GM21423 (cell line): ENCODE measurements around the gene OR10A5.
A peak's percentile ranks its signal among the peaks of the same experiment; 100 is the strongest.
"Not testable (repeated sequence)": the region's sequence is repeated elsewhere in the genome, so short reads cannot be mapped to it uniquely, and the experiment has no call there.

Source experiments
- ATAC-seq: cut with Tn5 transposase; IDR thresholded peaks from one replicate; pipeline ENCODE4 v1.9.1; 2021; ENCODE audit warnings: mild to moderate bottlenecking, moderate library complexity; ENCODE audit not compliant: unreplicated experiment

Gene OR10A5

GRCh38 chr11:6845383-6845782 is at the start of gene OR10A5:
Gene OR10A5, plus strand, starts transcription at chr11:6845683. Its CDS starts 0 bp downstream, at chr11:6845683.
- no peak for ATAC-seq

GRCh38 chr11:6799402-6799801 is 46.1 kb upstream of the OR10A5 start, which contains the start of gene OR6A2:
Gene OR6A2, minus strand, starts transcription at chr11:6799689. Its CDS starts 3,981 bp downstream, at chr11:6795708.
- no peak for ATAC-seq

- ATAC-seq = not testable (repeated sequence)
Observed at GRCh38 chr11:6801075-6801474, 44.4 kb upstream of the OR10A5 start.

- peak; percentile 86 for ATAC-seq
Observed at GRCh38 chr11:6812390-6813005, 33.0 kb upstream of the OR10A5 start.

- no peak for ATAC-seq
Observed at GRCh38 chr11:6813656-6814055, 31.8 kb upstream of the OR10A5 start.

DNA sequence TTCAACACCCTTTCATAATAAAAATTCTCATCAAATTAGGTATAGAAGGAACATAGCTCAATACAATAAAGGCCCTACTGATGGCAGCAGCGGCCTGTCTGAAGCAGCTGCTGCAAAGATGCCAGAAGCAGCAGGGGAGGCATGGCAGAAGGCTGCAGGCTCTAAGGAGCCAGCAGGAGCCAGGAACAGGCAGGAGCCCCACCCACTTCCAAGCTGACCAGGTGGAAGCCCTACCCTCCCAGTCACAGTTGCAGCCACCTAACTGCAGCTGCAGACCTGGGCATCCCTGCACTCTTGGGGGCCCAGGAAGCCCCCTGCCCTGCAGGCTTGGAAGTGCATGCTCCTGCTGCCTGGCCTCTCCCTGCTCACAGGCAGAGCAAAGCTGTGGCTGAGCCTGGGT is 27.8 kb upstream of the OR10A5 start:
- ATAC-seq = no peak

- ATAC-seq = no peak
Observed at GRCh38 chr11:6818967-6819366, 26.5 kb upstream of the OR10A5 start.

- no peak for ATAC-seq
Observed at GRCh38 chr11:6824136-6824823, 21.2 kb upstream of the OR10A5 start.

DNA sequence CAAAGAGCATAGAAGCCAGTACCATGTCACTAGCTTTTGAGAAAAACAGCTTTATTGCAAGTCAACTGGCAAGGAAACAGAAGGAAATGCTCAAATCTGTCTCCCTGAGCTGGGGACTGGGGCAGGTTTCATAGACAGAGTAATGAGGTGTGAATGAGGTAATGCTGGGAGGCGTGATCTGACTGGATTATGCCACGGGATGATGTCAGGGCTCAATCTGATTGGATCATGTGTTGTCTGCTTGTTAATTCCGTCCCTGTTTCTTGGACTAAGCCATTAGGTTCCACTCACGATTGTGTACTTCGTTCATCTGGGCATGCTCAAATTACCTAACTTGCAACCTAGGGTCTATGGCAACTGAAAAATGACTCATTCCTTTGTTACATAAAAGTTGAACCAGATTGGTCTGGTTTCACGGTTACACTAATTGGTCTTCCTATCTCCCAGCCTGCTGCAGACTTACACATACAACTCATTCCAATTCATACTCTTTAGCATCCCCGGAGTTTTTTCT is 20.2 kb upstream of the OR10A5 start:
- no peak for ATAC-seq

DNA sequence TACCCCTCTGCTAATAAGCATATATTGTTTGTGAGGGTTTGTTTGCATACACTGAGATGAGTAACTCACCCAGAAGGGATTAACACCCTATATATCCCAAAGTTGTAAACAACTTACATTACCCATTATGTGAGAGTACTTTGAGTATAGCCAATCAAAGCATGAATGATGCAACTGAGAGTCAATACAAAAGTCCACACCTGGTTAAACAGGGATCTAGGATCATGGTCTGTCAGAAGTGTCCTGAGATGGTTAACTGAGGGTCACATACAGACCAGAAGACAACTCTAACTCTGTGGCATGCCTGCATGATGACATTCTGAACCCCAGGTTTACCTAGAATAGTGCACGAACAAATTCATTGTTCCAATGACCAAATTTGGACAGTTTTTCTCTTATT is 17.4 kb upstream of the OR10A5 start:
- ATAC-seq = no peak

GRCh38 chr11:6833356-6833755 is 12.1 kb upstream of the OR10A5 start:
- ATAC-seq = no peak

GRCh38 chr11:6834021-6834420 is 11.5 kb upstream of the OR10A5 start:
- no peak for ATAC-seq

- ATAC-seq = no peak
Observed at GRCh38 chr11:6841694-6842093, 3.8 kb upstream of the OR10A5 start.

GRCh38 chr11:6843670-6844069 is 1.8 kb upstream of the OR10A5 start:
- no peak for ATAC-seq

- ATAC-seq = no peak
Observed at GRCh38 chr11:6844356-6844755, 1.1 kb upstream of the OR10A5 start.

- ATAC-seq = no peak
Observed at GRCh38 chr11:6850526-6850925, 5.0 kb downstream of the OR10A5 start.

DNA sequence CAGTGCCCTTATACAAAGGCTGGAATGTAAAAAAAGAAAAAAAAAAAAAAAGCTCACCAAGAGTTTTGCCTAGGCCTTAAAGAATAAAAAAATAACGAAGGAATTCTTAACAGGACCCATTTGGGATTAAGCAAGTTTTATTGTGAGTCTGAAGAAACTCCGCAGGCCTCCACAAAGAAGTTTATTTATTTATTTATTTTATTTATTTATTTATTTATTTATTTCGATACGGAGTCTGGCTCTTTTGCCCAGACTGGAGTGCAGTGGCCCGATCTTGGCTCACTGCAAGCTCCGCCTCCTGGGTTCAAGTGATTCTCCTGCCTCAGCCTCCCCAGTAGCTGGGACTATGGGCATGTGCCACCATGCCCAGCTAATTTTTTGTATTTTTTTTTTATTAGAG is 9.3 kb downstream of the OR10A5 start:
- ATAC-seq = not testable (repeated sequence)

DNA sequence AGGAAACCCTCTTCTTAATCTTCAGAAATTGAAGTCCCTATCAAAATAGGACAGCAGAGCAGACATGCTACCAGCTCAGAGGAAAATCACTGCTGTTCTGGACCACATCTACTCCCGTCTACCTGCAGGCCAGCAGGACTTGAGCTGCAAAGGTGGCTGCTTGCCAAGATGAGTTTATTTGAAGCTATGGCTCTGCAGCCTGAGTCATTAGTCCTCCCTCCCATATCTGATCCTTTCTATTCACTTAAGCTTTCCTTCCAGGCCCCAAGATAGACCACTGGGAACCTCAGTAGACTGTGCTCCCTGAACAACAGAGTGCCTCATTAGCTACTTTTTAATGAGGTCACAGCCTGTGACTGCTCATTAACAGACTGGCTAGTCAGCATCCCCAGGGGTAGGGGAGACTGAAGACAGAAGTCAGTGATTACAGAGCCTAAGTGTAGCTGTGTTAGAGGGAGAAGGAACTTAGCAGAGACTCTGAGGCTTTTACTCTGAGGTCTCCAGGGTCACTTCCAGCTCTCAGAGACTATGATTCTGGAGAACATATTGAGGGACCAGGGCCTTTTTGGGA is 10.6 kb downstream of the OR10A5 start:
- ATAC-seq = no peak

- no peak for ATAC-seq
Observed at GRCh38 chr11:6856871-6857270, 11.4 kb downstream of the OR10A5 start.

GRCh38 chr11:6862961-6863360 is 17.5 kb downstream of the OR10A5 start, which contains the start of gene OR10A2:
Gene OR10A2, plus strand, starts transcription at chr11:6863057. Its CDS starts 6,698 bp downstream, at chr11:6869755.
- no peak for ATAC-seq

DNA sequence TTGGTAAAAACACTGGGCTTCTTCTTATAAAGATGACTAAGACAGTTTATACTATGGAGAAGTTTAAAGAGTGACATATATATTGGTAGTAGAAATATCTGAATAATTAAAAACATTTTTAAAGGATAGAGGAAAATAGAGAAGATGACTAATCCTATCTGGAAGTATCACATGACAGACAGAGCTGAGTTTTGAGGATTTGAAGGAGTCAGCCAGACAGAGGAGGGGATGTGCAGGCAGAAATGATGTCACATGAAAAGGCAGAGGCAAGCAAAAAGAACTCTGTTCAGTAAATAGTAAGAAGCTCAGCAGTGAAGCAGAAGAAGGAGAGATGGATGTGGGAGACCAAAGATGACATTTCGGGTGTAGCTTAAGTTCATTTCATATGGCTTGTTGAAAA is 19.0 kb downstream of the OR10A5 start:
- ATAC-seq = no peak

- ATAC-seq = no peak
Observed at GRCh38 chr11:6871278-6871677, 25.8 kb downstream of the OR10A5 start.
